DMS 273 treated with DMSO at 0.1 percent for 48 hours (cell line): ENCODE data around the gene DIPK1A.

Experiments used
- DNase-seq: peaks from one replicate; lab custom pipeline; 2025; lab: John Stamatoyannopoulos, UW

Gene DIPK1A

GRCh38 chr1:92839442-92839841 is 121.8 kb downstream of the DIPK1A start:
- DNase-seq = no peak

GRCh38 chr1:92838519-92838918 is 122.7 kb downstream of the DIPK1A start:
- no peak for DNase-seq

- DNase-seq = no peak
Observed at GRCh38 chr1:92837062-92837461, 124.2 kb downstream of the DIPK1A start.

GRCh38 chr1:92834617-92835016 is 126.6 kb downstream of the DIPK1A start:
- no peak for DNase-seq

GRCh38 chr1:92833840-92834239 is 127.4 kb downstream of the DIPK1A start:
- no peak for DNase-seq

- no peak for DNase-seq
Observed at GRCh38 chr1:92832537-92833114, 128.6 kb downstream of the DIPK1A start.

- peak; percentile 89 for DNase-seq
Observed at GRCh38 chr1:92831762-92832536, 129.3 kb downstream of the DIPK1A start, which contains the start of gene RPL5. RPL5 (plus strand) TSS chr1:92832040; CDS start chr1:92832115, 75 bp downstream.

- no peak for DNase-seq
Observed at GRCh38 chr1:92831368-92831761, 129.9 kb downstream of the DIPK1A start.

GRCh38 chr1:92826792-92827191 is 134.5 kb downstream of the DIPK1A start:
- no peak for DNase-seq

- no peak for DNase-seq
Observed at GRCh38 chr1:92822879-92823278, 138.4 kb downstream of the DIPK1A start.

- no peak for DNase-seq
Observed at GRCh38 chr1:92820551-92820950, 140.7 kb downstream of the DIPK1A start.

GRCh38 chr1:92820024-92820423 is 141.2 kb downstream of the DIPK1A start:
- no peak for DNase-seq

- DNase-seq = no peak
Observed at GRCh38 chr1:92817986-92818764, 143.1 kb downstream of the DIPK1A start.

- no peak for DNase-seq
Observed at GRCh38 chr1:92817137-92817697, 144.0 kb downstream of the DIPK1A start.

GRCh38 chr1:92816732-92817131 is 144.5 kb downstream of the DIPK1A start:
- no peak for DNase-seq

- no peak for DNase-seq
Observed at GRCh38 chr1:92808381-92808780, 152.9 kb downstream of the DIPK1A start.

- DNase-seq = no peak
Observed at GRCh38 chr1:92805216-92805615, 156.0 kb downstream of the DIPK1A start.

- peak; percentile 81 for DNase-seq
Observed at GRCh38 chr1:92804721-92805201, 156.5 kb downstream of the DIPK1A start.

GRCh38 chr1:92803140-92803887 is 157.9 kb downstream of the DIPK1A start:
- no peak for DNase-seq

GRCh38 chr1:92797961-92798360 is 163.3 kb downstream of the DIPK1A start:
- DNase-seq = no peak

- DNase-seq = no peak
Observed at GRCh38 chr1:92797297-92797696, 164.0 kb downstream of the DIPK1A start.

- no peak for DNase-seq
Observed at GRCh38 chr1:92795166-92795565, 166.1 kb downstream of the DIPK1A start.
